Adrenal gland (tissue), 5 donors: ENCODE data around the gene TUBA4B.

ENCODE experiments used
- CTCF ChIP-seq, 6 experiments: fragments of 450-650 bp in 4 of 6; fragments of 200-600 bp in 2 of 6; sonication (generic) in 1 of 6; IDR thresholded peaks; 1 replicate in 5 of 6; 2 replicates in 1 of 6; pipeline versions ENCODE4 v1.5.1 to v1.8.0; 2016 to 2021; ENCODE audit warnings: antibody characterized with exemption in 6 of 6, mild to moderate bottlenecking in 2 of 6, moderate library complexity in 1 of 6
- POLR2A ChIP-seq, 2 donors: fragments of 450-650 bp; IDR thresholded peaks; one replicate each; pipeline ENCODE4 v1.6.1; 2017; ENCODE audit warnings: antibody characterized with exemption in 2 of 2, mild to moderate bottlenecking in 2 of 2, moderate library complexity in 1 of 2
- donor health status: DM: no; HTN: no; CAD: no.

DNA sequence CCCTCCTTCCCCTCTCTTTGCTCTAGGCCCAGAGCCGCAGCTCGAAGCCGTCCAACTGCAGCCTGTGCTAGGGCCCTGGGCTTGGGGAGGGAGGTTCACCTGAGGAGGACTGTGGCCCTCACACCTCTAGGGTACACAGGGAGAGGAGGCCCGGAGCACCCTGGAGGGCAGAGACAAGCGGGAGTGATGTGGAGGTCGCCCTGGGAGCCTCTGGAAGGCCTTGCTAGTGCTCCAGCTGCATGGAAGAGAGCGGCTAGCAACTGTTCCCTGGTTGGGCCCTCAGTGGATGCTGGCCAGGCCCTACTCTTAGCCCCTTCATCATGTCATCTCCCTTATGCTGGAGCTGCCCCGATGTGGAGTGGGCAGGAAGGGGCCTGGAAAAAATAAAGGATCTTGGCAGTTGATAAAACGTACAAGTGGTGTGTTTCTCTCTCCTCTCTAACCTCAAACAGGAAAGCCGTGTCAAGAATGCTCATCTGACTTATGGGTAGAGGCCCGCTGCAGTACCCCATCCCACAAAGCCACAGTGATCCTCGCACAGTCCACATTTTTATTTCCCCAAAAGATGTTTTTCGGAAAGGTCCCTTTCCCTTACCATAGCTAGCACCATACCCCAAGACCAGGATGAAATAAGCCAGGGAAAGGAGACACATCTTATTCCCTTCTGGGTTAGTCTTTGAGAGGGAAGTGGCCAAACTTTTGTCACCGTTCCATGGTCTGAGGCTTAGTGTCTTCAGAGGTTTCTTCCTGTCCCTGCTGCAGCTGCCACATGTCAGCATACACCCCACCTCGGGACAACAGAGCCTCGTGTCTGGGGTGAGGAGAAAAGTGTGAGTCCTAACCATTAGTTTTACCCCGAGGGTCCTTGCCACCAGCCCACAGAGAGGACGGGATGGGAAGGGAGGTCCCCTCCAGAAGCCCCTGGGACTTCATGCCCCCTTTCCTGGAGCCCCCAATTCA lies 43.5 kb upstream of the TUBA4B start:
- TF ChIP-seq CTCF (IDR thresholded peaks at IDR 0.05): no peak
- no peak for TF ChIP-seq POLR2A (IDR thresholded peaks at IDR 0.05)
